ENCODE measurements around the gene TEX22.

The TEX22 gene

DNA sequence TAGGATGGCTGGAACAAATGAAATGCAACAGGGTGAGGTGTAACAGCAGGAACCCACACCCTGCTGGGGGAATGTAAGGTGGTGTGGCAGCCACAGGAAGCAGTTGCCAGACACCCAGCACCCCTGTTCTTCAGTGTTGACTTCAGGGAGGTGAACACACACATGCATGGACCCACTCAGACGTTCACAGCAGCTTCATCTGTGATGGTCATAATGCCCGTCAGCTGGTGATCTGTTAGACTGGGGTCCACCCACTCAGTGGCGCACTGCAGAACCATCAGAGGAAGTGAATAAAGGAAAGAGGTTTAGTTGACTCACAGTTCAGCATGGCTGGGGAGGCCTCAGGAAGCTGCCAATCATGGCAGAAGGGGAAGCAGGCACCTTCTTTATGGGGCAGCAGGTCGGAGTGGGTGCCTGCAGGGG lies 22.7 kb upstream of the TEX22 start:
- H3K4me3 ChIP-seq (ENCODE audit: low read depth, low read length): no peak overlapping the region
- peak; percentile 9 for DNase-seq (ENCODE audit: low read depth)
- no peak for TF ChIP-seq CTCF (conservative IDR thresholded peaks at IDR 0.05; ENCODE audit: low read depth, low read length)

DNA sequence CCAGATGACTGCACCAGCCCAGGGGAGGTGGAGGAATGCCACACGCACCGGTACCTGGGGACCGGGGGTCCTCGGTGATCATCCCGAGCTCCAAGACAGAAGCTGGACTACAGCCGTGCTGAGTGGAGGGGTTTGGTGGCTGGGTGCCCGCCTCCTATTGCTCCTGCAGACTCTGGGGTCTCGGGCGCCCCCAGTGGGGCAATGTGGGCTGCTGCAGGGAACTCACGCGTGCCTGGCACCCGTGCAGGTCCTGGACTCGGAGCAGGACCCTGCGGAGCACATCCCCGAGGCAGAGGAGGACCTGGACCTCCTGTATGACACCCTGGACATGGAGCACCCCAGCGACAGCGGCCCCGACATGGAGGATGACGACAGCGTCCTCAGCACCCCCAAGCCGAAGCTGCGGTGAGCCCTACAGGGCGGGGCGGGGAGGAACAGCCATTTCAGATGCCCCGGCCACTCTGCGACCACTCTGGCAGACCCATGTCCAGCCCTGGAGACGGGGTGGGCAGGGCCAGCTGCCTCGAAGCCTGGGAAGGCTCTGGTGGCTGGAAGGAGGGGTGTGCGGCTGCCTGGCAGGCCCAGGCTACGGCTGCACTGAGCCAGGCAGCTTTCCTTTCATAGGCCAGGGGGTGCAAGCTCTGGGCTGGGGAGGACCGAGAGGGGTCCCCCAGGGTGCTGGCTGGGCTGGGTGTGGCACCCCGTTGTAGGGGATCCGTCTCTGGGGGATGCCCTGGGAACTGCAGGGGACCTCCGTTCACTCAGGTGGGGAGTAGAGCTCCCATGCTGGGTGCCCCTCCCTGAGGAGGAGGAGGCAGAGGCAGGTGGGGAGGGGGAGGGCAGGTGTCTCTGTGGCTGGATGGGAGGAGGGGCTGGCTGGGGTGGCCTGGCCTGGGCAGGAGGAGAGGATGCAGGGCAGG lies 21.6 kb upstream of the TEX22 start:
- no peak for TF ChIP-seq CTCF (conservative IDR thresholded peaks at IDR 0.05; ENCODE audit: low read depth, low read length)
- no peak overlapping the region for H3K4me3 ChIP-seq (ENCODE audit: low read depth, low read length)
- DNase-seq (ENCODE audit: low read depth): no peak

DNA sequence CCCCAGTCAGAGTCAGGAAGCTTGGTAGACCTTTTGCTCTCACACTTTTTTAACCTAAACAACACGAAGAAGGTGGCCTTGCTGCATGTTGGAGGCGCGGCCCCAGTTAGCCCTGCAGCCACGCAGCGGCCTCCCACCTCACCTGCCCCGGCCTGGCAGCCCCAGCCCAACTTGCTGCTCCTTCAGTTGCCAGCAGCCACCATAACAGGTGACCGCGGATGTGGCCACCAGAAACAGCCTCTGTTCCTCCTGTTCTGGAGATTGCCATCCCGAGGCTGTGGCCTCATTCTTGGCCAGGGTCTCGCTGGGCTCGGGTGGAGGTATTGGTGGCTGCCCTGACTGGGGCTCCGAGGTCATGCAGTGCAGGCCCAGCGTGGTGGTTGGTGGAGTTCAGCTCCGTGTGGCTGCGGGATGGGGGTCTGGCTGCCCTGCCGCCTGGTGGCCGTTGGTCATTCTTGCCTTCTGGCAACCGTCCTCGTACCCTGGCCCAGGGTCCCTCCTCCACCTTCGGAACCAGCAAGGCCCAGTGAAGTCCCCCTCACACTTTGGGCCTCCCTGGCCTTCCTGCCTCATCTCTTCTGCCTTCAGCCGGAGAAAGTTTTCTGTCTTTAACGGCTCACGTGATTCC lies 20.7 kb upstream of the TEX22 start:
- TF ChIP-seq CTCF (conservative IDR thresholded peaks at IDR 0.05; ENCODE audit: low read depth, low read length): no peak
- H3K4me3 ChIP-seq (ENCODE audit: low read depth, low read length): no peak overlapping the region

GRCh38 chr14:105378199-105378598 lies 20.1 kb upstream of the TEX22 start:
- TF ChIP-seq CTCF (conservative IDR thresholded peaks at IDR 0.05; ENCODE audit: low read depth, low read length): no peak
- no peak overlapping the region for H3K4me3 ChIP-seq (ENCODE audit: low read depth, low read length)
- DNase-seq (ENCODE audit: low read depth): no peak

More for the DNA sequence above, 20.7 kb upstream of the TEX22 start:
- DNase-seq (ENCODE audit: low read depth): no peak

DNA sequence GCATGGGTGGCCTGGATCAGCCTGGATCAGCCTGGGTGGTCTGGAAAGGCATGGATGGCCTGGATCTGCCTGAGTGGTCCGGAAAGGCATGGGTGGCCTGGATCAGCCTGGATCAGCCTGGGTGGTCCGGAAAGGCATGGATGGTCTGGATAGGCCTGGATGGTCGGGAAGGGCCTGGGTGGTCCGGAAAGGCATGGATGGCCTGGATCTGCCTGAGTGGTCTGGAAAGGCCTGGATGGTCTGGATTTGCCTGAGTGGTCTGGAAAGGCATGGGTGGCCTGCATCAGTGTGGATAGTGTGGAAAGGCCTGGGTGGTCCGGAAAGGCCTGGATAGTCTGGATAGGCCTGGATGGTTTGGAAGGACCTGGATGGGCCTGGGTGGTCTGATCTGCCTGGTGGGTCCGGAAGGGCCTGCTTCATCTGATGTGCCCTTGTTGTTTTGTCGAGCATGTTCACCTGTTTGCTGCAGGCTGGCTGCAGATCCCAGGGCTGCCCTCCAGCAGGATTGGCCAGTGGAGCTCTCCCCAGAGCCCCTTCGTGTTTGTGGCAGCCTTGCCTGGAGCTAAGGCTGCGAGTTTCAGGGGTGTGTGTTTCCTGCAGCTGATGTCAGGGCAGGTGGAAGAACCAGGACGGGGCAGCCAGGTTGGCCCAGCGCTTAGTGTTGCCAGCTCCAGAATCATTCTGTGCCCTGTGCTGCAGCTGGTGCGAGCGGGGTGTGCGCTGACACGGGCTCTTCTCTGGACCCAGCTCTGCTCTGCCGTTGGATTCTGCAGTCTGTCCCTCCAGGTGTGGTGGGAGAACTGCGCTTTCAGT lies 19.3 kb upstream of the TEX22 start:
- H3K4me3 ChIP-seq (ENCODE audit: low read depth, low read length): no peak overlapping the region
- TF ChIP-seq CTCF (conservative IDR thresholded peaks at IDR 0.05; ENCODE audit: low read depth, low read length): no peak
- no peak for DNase-seq (ENCODE audit: low read depth)

- no peak for TF ChIP-seq CTCF (conservative IDR thresholded peaks at IDR 0.05; ENCODE audit: low read depth, low read length)
- no peak overlapping the region for H3K4me3 ChIP-seq (ENCODE audit: low read depth, low read length)
- no peak for DNase-seq (ENCODE audit: low read depth)
Measured at GRCh38 chr14:105379946-105380345, 18.4 kb upstream of the TEX22 start.

Data from choroid plexus epithelial cell (primary cell).